ENCODE data around the gene KRTAP10-11. TPM values are rescaled to one million over a fixed set of nuclear protein-coding genes. Genes with fewer than 3 reads are reported as not detected.
"Not testable (repeated sequence)": the region's sequence is repeated elsewhere in the genome, so short reads cannot be mapped to it uniquely, and the experiment has no call there.

KRTAP10-11 gene
- total RNA-seq, 4 donors from 2014 or later, result not detected

GRCh38 chr21:44684077-44684476 lies 37.9 kb downstream of the KRTAP10-11 start:
- no peaks in the 10 kb centered on the region for H3K4me1 ChIP-seq
- peaks cover 0 to 31% of the 10 kb centered on the region in 2 donors for H3K27me3 ChIP-seq
- no peaks in the 10 kb centered on the region for H3K9me3 ChIP-seq
- 77 to 85% methylated on average over 7 of the region's 7 CpGs for WGBS, 2 donors
- no peaks in the 10 kb centered on the region for H3K36me3 ChIP-seq
- no peak for DNase-seq (ENCODE audit: low spot score in 2 of 2)
- TF ChIP-seq CTCF (IDR thresholded peaks at IDR 0.05) (no peak), POLR2A (IDR thresholded peaks at IDR 0.05) (no peak), EP300 (IDR thresholded peaks at IDR 0.05) (no peak)
- no peak overlapping the region for H3K27ac ChIP-seq
- H3K4me3 ChIP-seq, result no peak overlapping the region

GRCh38 chr21:44684483-44684882 lies 38.3 kb downstream of the KRTAP10-11 start:
- no peak overlapping the region for H3K4me3 ChIP-seq
- peaks cover 0 to 31% of the 10 kb centered on the region in 2 donors for H3K27me3 ChIP-seq
- H3K27ac ChIP-seq, result no peak overlapping the region
- 70 to 79% methylated on average over 6 of the region's 6 CpGs for WGBS, 2 donors
- no peaks in the 10 kb centered on the region for H3K9me3 ChIP-seq
- DNase-seq (ENCODE audit: low spot score in 2 of 2), result no peak
- no peaks in the 10 kb centered on the region for H3K36me3 ChIP-seq
- no peaks in the 10 kb centered on the region for H3K4me1 ChIP-seq
- TF ChIP-seq EP300 (IDR thresholded peaks at IDR 0.05) (no peak), CTCF (IDR thresholded peaks at IDR 0.05) (no peak), POLR2A (IDR thresholded peaks at IDR 0.05) (no peak)

- WGBS, 2 donors, result 93 to 98% methylated on average over 3 to 6 of the region's 6 CpGs
- not testable (repeated sequence) for DNase-seq (ENCODE audit: low spot score in 2 of 2); H3K4me1 ChIP-seq; H3K9me3 ChIP-seq; H3K27ac ChIP-seq; H3K4me3 ChIP-seq; H3K36me3 ChIP-seq
- H3K27me3 ChIP-seq, result peaks cover 0 to 31% of the 10 kb centered on the region in 2 donors
These were observed 38.8 kb downstream of the KRTAP10-11 start for GRCh38 chr21:44685050-44685449.

- Histone ChIP-seq H3K4me1 (no peaks in the 10 kb centered on the region), H3K27ac (no peak overlapping the region), H3K9me3 (no peaks in the 10 kb centered on the region), H3K36me3 (no peaks in the 10 kb centered on the region), H3K4me3 (no peak overlapping the region), H3K27me3 (peaks cover 0 to 31% of the 10 kb centered on the region in 2 donors)
- TF ChIP-seq POLR2A (IDR thresholded peaks at IDR 0.05) (no peak), EP300 (IDR thresholded peaks at IDR 0.05) (no peak), CTCF (IDR thresholded peaks at IDR 0.05) (no peak)
- no peak for DNase-seq (ENCODE audit: low spot score in 2 of 2)
- 23 to 39% methylated on average over 8 to 14 of the region's 14 CpGs for WGBS, 2 donors
These were observed 40.0 kb downstream of the KRTAP10-11 start for GRCh38 chr21:44686000-44686781.

GRCh38 chr21:44686843-44687561 lies 40.8 kb downstream of the KRTAP10-11 start:
- no peaks in the 10 kb centered on the region for H3K4me1 ChIP-seq
- no peak overlapping the region for H3K27ac ChIP-seq
- H3K27me3 ChIP-seq, result peaks cover 0 to 31% of the 10 kb centered on the region in 2 donors
- H3K36me3 ChIP-seq, result no peaks in the 10 kb centered on the region
- no peak for DNase-seq (ENCODE audit: low spot score in 2 of 2)
- WGBS, 2 donors, result 56 to 66% methylated on average over 25 of the region's 25 CpGs
- no peak for TF ChIP-seq EP300 (IDR thresholded peaks at IDR 0.05)
- no peak for TF ChIP-seq CTCF (IDR thresholded peaks at IDR 0.05)
- no peak overlapping the region for H3K4me3 ChIP-seq
- H3K9me3 ChIP-seq, result peaks cover 0 to 1% (median 0%) of the 10 kb centered on the region in 4 donors

Measured in tibial nerve (tissue), 4 donors.